GM19397 (cell line): Measurements from ENCODE around the gene CYSLTR2.

Experiments used
- ATAC-seq: cut with Tn5 transposase; IDR thresholded peaks from one replicate; pipeline ENCODE4 v1.9.1; 2021; ENCODE audit warnings: mild to moderate bottlenecking, moderate library complexity; ENCODE audit not compliant: unreplicated experiment

The CYSLTR2 gene, protein sequence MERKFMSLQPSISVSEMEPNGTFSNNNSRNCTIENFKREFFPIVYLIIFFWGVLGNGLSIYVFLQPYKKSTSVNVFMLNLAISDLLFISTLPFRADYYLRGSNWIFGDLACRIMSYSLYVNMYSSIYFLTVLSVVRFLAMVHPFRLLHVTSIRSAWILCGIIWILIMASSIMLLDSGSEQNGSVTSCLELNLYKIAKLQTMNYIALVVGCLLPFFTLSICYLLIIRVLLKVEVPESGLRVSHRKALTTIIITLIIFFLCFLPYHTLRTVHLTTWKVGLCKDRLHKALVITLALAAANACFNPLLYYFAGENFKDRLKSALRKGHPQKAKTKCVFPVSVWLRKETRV

GRCh38 chr13:48653472-48653939 is at the start of gene CYSLTR2:
Gene CYSLTR2 (plus strand): TSS chr13:48653929. CDS start chr13:48706818, 52,889 bp downstream.
- no peak for ATAC-seq

DNA sequence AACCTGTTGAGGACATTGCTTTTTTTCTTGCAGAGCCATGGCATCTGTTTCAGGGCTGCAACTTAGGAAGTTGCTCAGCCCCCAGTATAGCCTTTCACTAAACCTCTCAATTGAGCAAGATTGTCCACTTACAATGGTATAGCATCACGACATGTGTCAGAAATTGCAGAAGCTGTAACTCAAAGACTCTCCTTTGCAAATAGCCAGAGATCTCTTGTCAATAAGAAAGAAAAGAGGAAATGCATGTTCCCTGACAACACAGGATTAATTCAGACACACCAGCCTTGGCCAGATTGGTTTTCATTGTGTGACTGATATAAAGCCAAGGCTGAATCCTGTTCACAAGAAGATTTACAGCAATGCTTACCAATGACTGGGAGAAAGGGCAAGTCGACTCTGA is 38.7 kb upstream of the CYSLTR2 start:
- no peak for ATAC-seq

DNA sequence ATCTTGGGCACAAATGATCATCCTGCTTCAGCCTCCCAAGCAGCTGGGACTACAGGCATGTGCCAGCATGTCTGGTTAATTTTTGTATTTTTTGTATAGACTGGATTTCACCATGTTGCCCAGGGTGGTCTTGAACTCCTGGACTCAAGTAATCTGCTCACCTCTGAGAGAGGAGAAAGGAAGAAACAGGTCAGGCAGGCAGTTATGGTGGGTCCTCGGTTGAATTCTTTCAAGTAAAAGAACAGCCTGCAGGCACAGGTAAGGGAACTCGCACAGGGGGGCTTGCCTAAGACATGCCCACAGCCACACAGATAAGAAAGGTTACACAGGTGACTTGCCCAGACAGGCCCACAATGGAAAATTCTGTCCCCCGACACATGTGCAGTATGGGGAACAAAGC is 34.8 kb upstream of the CYSLTR2 start:
- no peak for ATAC-seq

- ATAC-seq = no peak
Measured at GRCh38 chr13:48621056-48621455, 32.7 kb upstream of the CYSLTR2 start.

DNA sequence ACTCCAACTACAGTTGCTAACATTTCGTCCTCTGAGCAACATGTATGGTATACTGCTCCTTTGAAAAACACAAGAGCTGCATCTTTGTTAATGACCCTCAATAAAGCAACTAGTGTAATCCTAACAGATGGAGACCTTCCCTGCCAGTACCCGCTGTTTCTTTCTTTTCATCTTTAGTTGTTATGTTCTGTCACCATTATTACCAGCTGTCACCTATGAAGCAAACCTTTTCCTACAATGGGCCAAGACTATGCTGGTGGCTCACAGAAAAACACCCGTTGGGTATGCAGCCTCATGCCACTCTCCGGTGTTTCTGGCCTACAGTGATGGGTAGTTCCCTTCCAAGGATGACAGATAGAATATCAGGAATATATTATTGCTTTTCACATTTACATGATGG is 29.7 kb upstream of the CYSLTR2 start:
- ATAC-seq = no peak

GRCh38 chr13:48624858-48625257 is 28.9 kb upstream of the CYSLTR2 start:
- ATAC-seq = no peak

GRCh38 chr13:48625413-48626076 is 28.2 kb upstream of the CYSLTR2 start:
- no peak for ATAC-seq

DNA sequence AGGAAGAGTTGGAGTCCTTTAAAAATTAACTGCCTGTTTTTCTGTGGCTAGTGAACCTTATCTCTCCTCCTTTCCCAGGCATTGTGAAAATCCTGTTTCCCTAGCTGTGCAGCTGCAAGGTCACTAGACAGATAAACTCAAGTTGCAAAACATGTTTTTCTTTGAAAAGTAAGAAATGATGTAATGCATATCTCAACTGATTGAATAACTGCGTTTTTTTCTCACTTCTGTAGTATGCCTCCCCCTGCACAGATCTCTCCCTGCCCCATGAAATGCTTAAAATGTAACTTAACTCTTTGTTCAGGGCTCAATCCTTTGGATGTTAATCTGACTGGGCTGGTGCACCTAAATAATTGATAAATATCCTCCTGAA is 27.7 kb upstream of the CYSLTR2 start:
- ATAC-seq = no peak

DNA sequence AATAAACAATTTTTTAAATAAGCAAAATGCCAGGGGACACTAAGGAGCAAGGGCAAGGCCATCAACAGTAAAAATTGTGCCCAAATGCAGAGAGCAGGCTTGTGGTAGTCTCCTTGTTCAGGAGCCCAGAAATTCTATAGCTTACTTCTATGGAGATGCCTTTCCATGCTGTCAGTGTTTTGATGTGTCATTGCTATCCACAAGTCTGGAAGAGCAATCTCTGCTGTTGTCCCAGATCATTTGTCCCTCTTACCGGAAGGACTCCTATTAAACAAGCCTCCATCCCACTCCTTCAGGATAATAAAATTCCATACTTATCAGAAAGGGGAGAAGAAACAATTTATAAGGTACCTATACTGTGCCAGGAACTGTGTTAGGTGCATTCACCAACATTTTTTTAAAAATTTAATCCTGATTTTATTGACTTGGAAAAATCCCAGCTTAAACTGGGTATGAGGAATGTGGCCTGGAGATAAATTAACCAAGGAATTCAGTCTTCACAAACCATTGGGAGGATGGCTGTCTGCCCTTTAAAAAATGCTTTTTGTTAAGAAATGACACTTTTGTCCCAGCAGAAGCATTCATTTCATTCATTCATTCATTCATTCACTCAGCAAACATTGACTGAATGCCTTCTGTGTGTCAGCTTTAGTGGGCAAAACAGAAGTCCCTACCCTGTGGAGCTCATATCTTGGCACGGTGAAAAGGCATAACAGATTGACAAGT is 26.8 kb upstream of the CYSLTR2 start:
- no peak for ATAC-seq

DNA sequence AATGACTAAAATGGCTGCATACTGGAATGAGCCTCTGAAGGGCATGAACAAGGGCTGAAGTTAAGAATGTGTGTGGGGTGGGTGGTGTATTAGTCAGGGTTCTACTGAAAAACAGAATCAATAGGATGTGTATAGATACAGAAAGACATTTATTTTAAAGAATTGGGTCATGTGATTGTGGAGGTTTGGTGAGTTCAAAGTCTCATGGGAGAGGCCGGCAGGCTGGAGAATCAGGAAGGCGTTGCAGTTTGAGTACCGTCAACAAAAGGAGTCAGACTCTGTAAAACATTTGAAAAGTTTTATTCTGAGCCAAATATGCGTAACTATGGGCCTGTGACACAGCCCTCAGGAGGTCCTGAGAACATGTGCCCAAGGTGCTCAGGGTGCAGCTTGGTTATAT is 24.5 kb upstream of the CYSLTR2 start:
- ATAC-seq = no peak

- ATAC-seq = no peak
Measured at GRCh38 chr13:48630291-48630690, 23.4 kb upstream of the CYSLTR2 start.

DNA sequence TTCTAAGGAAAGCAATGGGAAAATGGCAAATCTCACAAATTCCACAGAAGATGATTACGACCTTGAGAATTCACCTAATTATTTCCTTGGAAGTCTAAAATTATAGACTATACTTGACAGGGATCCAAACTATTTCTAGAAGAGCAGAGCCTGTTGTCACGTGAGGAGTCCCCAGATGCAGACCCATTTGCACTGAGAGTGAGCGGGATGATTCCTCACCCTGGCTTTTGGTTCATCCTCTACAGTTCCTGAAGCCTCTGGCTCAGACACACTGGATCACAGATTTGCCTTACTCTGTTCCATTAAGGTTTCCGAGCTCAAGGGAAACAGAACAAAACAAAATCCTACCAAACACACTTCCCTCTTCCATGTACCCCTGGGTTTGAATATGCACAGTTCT is 23.0 kb upstream of the CYSLTR2 start:
- ATAC-seq = no peak

DNA sequence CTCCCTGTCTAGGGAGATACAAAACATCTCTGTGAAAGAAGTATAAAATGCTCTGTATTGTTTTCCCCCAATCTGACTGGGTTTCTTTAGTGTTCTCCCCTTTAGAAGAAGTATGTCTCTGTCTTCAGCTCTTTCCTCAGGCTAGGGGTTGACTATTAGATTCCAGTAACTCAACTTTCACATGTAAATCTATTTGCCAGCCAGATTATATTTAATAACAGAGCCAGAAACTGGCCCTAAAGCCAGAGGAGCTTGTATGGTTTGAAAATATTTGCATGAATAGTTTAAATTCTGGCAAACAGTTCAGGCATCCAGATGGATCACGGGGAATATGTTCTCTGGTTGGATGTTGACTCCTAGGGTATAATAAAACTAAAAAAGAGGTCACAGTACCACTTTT is 22.3 kb upstream of the CYSLTR2 start:
- ATAC-seq = no peak

DNA sequence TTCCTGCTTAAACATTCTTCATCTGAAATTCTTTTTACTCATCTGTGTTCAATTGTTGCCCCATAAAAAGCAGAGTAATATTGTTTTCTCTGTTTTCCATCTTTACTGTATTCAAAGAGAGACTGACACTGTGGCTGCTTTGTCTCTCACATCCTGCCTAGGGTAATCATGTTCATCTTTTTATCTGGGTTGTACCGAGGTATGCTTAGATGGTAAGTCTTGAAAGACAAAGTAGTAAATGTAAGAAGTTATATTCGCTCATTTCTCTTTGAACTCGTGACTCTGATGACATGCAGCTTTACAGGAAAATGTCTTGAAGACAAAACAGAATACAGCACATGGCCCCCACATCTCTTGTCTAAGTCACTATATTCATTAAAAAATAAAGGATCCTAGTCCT is 20.0 kb upstream of the CYSLTR2 start:
- no peak for ATAC-seq

DNA sequence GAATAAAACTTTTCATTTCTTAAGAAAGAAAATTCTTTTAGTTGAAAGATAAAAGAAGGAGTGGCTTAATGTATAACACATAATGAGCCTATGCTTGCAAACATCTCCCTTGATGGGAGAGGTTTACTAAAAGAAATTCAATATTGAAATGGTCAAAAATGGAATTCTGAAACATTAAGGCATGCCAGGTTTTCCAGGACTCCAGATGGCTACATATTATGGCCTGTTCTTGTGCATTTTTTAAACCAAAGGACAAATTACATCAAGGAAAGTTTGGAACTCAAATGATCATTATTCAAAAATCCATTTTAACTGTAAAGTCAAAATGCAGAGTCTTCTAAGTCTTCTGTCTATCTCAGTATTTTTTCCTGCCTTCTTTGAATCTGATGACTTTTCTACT is 19.1 kb upstream of the CYSLTR2 start:
- ATAC-seq = no peak

DNA sequence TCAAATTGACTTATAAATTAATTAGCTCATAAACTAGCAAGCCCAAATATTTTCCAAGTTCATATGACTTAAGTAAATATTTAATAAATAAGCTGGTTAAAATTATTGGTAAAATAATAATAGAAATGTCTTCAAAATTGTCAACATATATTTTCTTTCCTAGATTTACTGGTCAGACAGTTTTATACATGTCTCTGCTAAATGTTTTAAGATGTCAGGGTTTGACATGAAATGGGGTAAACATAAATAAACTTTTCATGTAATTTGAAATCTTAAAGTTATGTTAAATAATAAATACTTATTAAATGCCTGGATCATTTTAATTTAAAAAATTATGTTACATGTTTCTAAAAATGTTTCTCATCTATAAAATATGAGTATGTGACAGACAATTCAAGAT is 18.3 kb upstream of the CYSLTR2 start:
- ATAC-seq = no peak

DNA sequence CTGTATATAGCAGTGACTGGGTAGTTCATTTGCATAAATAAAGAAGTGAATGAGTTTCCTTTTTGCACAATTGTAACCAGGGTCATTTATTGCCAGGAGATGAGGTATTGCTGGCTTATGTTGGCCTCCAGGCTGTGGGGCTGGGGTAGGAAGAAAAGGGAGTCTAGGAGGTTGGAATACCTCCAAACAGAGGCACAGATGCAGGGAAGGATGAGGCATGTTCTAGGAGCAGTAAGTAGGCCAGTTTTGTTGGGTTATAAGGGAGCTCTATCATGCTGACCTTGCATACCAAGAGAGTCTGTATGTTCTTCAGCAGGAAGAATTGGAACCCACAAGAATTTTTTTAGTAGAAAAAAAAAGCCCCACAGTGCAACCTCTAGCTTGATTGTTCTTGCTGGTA is 17.2 kb upstream of the CYSLTR2 start:
- no peak for ATAC-seq

GRCh38 chr13:48637601-48638000 is 16.1 kb upstream of the CYSLTR2 start:
- ATAC-seq = no peak

DNA sequence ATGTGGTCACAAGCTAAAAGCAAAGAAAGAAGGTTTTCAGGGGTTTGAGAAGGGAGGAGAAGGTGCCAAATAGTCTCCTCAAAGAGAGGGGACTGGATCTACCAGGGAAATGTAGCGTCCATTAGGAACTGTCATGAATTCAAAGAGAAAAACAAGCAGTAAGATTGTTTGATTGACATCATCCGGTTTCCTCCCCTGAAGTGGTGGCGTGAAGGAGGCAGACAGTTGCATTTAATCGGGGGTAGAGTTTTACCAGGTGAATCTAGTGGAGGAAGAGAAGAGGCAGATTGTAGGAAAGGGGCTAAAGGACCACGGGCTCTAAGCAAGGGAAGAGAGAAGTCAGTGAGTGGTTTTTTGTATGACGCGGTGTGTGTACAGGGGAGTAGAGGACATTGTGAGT is 13.0 kb upstream of the CYSLTR2 start:
- no peak for ATAC-seq

GRCh38 chr13:48641404-48641803 is 12.3 kb upstream of the CYSLTR2 start:
- no peak for ATAC-seq

DNA sequence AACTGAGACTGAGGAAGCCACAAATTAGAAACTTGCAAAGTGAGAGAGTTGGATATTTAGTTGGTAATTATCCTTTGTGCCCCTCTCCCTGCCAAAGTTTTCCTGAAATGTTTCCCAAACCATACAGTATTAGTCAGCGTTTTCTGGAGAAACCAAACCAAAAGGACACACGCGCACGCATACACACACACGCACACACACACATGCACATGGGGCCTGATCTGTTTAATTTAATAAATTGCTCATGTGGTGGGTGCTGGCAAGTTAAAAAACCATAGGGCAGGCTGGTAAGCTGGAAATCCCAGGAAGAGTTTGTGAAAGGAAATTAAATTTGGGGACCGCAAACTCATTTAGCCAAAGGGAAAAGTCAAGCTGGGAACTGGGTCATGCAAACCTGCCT is 11.7 kb upstream of the CYSLTR2 start:
- ATAC-seq = no peak

GRCh38 chr13:48643159-48643558 is 10.6 kb upstream of the CYSLTR2 start:
- ATAC-seq = no peak
